GM12801 (cell line): Measurements from ENCODE around the gene CCDC15.

ENCODE experiments used
- TF ChIP-seq, protein P1 (sequence below): IDR thresholded peaks from one replicate; pipeline ENCODE4 v1.5.1; 2011; ENCODE audit warnings: control low read depth; ENCODE audit not compliant: insufficient read length; ENCODE audit errors: extremely low read depth

The CCDC15 gene

DNA sequence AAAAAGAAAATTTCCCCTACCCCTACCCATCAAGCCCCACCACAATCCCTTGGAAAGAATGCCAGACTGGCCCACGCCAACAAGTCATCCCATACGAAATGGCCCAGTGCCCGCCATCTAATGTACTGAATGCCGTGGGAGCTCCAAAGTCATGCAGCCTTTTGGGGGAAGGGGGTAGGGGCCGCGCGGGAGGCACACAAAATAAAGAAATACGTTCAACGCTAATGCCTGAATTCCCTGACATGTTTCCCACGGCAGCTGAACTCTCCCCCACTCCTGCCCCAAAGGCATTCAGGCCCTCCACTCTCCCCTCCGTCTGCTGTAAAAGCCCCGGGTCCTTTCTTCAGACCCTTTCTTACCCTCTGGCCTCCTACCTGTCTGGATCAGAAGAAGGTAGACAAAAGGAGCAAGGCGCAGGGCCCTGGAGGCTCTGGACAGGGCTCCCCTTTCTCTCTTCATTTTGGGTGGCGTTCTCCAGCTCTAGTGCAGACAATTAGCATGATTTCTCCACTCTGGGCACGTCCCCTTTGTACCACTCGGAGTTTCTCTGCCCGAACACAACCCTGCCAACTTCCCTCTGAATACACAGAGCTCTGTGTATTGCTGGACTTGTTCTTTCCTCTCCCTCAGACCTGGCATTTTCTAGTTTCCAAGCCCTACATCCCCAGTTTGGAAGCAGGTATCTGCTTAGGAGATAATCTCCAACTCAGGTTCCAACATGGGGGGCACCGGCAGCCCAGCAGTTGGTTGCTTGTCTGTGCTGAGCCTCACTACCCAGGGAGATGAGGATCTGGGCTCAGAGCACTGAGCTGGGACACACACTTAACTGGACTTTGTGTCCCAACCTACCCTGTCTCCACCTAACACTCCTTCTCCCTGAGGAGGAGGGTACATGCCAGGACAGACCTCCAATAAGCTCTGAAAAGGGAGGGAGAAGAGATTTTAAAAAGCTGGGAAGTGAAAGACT, 18.2 kb upstream of the CCDC15 start, which contains the start of gene HEPACAM:
Gene HEPACAM, minus strand, starts transcription at position 500 of the 967 bp plus-strand sequence. Its CDS starts 41 bp downstream, at position 459.
- TF ChIP-seq, protein P1, sequence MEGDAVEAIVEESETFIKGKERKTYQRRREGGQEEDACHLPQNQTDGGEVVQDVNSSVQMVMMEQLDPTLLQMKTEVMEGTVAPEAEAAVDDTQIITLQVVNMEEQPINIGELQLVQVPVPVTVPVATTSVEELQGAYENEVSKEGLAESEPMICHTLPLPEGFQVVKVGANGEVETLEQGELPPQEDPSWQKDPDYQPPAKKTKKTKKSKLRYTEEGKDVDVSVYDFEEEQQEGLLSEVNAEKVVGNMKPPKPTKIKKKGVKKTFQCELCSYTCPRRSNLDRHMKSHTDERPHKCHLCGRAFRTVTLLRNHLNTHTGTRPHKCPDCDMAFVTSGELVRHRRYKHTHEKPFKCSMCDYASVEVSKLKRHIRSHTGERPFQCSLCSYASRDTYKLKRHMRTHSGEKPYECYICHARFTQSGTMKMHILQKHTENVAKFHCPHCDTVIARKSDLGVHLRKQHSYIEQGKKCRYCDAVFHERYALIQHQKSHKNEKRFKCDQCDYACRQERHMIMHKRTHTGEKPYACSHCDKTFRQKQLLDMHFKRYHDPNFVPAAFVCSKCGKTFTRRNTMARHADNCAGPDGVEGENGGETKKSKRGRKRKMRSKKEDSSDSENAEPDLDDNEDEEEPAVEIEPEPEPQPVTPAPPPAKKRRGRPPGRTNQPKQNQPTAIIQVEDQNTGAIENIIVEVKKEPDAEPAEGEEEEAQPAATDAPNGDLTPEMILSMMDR, result no peak

DNA sequence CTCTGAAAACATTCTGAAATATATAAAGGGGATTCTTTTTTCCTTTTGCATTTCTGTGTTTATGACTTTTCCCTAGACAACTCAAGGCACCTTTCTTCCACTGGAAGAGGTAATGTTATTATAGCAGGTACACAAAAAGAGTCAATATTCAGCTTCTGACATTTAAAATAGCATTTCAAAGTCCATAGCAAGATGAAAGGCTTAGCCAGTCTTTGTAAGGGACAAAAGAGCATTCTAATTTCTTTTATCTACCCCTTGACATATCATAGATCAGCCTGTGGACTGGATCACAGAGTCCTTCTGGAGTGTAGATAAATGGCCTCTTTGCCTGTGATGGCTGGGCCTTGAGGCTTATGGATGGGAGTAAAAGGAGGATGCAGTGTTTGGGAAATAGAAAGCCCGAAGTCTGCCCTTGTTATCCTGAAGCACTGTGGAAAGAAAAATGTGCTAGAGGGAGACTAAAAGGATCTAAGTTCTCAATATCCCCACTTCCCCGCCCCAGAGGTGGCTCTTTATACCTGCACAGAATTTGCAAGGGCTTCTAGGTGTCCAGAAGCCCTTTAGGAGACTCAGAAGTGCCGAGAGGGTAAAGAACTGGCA, 16.6 kb upstream of the CCDC15 start:
- TF ChIP-seq, protein P1, result no peak

DNA sequence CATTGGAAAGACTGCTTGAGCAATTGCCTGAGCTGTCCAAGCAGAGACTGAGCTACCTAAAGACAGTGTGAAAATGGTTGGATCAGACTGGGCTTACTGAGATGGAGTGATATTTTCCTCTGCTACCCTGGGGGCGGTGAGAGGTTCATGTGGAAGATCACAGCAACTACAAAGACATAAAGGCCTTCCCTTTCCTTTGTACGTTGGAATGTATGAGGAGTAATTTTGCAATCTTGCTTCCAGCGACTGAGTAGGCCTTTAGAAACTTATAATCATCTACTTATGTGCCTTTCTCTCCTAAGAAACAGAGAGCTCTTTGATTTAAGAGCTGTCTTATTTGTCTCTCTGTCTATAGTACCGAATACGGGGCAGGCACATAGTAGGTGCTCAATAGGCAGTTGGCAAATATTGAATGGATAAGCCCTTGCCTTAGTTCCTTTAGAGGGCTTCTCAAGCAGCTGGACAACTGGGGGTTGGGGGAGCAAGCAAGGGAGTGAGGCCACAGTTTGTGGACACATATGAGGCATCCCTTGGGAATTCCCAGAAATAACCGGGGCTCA, 15.7 kb upstream of the CCDC15 start:
- TF ChIP-seq, protein P1, result no peak

DNA sequence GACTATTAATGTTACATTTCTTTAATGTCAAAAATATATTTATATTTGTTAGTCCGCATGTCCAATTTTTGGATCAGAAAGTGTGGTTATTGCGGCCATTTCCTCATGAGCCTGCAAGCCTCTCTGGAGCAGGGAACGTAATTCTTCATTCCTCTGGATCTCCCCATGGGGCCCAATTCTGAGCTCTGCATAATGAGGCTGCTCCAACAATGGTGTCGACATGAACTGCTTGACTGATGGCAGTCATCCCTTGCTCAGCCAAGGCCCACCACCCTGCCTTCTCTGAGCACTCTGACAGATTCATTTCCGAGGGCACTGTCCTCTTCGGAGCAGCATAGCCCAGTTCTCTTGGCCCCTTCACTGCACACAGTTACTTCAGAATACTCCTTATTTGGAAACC, 15.0 kb upstream of the CCDC15 start:
- TF ChIP-seq, protein P1, result no peak

DNA sequence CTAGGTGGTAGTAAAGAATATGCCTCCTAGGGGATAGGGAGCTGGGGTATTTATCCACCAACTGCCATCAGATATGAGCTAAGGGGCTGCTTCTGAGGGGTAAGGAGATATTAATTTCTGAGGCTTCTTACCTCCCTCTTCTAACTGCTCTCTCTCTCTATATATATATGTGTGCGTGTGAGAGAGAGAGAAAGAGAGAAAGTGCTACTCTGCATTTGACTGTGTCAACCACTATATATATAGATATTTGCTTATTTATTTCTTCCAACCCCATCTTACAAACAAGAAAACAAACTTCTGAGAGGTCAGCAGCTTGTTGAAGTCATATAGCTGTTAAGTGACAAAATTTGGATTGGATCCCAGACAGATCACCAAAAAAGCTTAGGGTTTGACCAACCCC, 12.3 kb upstream of the CCDC15 start:
- TF ChIP-seq, protein P1, result no peak

DNA sequence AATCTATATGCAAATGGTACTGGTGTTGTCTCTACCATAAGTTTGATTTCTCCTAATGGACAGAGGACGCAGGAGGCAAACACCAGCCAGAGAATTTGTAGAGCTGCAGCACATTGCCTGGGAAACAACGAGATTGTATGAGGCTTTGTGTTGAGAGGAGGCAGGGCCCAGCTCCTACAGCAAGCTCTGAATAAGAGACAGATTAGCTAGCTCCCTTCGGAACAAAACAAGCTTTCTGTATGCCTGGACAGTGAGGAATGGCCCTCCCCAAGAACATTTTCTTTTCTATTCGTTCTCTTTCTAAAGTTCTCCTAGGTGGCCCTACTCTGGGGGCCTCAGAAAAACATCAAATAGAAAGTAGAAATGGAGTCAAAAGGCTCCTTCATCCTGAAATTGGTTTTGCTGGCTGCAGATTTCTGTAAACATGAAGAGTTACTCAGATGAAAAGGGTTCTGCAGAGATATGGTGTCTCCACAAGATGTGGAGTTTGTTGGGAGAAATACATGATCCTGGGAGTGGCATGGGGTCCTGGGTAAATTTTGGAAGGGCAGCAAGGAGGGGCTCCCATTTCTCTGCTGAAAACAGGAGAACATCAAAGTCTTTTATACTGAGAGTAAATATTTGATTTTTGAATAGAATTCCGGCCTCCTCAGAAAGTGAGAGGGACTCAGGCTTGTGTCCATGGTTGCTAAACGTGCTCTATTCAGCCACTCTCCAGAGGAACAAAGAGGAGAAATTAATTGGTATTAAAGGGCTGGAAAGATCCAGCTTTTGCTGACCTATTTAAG, 11.3 kb upstream of the CCDC15 start:
- TF ChIP-seq, protein P1, result no peak

DNA sequence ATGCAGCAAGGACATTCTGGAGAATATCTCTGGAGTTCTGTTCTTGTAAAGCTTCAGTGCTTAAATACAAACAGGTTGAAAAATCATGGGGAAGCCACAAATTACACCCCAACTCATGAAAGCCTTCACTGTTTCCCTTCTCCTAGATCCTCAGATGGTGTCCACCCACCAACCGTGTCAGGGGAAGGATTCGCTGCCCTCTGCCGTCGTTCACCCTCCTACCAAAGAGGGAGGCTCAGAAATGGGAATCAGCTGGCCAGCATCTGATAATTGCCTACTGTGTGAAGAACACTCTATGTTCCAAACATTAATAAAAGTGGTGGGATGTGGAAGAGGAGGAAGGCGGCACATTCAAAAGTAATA, 10.8 kb upstream of the CCDC15 start:
- TF ChIP-seq, protein P1, result no peak
